ENCODE data around the gene ERF.

DNA sequence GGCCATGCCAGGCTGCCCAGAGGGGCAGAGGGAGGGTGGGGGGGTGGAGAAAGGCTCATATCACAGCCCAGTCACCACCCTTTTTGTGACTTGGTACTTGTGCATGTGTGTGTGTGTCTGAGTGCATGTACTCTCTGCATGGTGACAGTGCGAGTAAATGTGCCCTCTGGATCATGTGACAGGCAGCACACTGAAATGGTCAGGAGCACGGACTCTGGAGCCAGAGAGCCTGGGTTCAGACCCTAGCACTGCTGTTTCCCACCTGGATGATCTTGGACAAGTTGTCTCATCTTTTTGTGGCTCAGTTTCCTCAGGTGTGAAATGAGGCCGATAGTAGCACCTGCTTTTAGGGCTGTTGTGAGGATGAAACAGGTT is 16.1 kb upstream of the ERF start:
- no peak for TF ChIP-seq GATA2 (IDR thresholded peaks at IDR 0.05; ENCODE audit: low read depth, low read length)
- no peak for TF ChIP-seq GATA3 (IDR thresholded peaks at IDR 0.05; ENCODE audit: low read depth, low read length)
